SK-N-SH (cell line): ENCODE results near the gene SPATA12. TPM values are rescaled to one million over a fixed set of nuclear protein-coding genes. Genes with fewer than 3 reads are reported as not detected.
A peak's percentile ranks its signal among the peaks of the same experiment; 100 is the strongest.

Experiments
- CTCF ChIA-PET: fragments of 300-600, 350-600 bp; formaldehyde crosslinking; extraction: SDS; loops from one replicate; lab custom pipeline; 2021; lab: Yijun Ruan, JAX
- POLR2A ChIA-PET: fragments of 350-600 bp; sonication (Branson Sonifier 250); formaldehyde crosslinking; extraction: SDS; loops from one replicate; lab custom pipeline; 2020; ENCODE audit warnings: antibody characterized with exemption, inconsistent platforms; lab: Yijun Ruan, JAX
- DNase-seq: peaks from one replicate; pipeline ENCODE4 v3.0.0; 2012
- H2AFZ ChIP-seq: fragments of 200-600 bp; sonication (generic); 2 replicates; pipeline ENCODE4 v1.8.1; 2016; ENCODE audit warnings: antibody characterized with exemption, mild to moderate bottlenecking, low read depth
- H3F3A ChIP-seq: fragments of 200-600 bp; sonication (generic); replicated peaks from 2 replicates; pipeline ENCODE3; 2016; ENCODE audit warnings: antibody characterized with exemption, mild to moderate bottlenecking; ENCODE audit not compliant: insufficient read depth
- H3K27ac ChIP-seq, 2 experiments: fragments of 200-500 bp in 1 of 2; fragments of 200-600 bp in 1 of 2; sonication (Bioruptor generic) in 1 of 2; sonication (generic), shearing (Covaris generic) in 1 of 2; 2 replicates each; pipeline versions ENCODE4 v1.5.1 to v1.6.1; 2014 to 2016; ENCODE audit warnings: low read depth in 2 of 2, inconsistent platforms in 1 of 2, low read length in 1 of 2, mild to moderate bottlenecking in 1 of 2, mixed read lengths in 1 of 2
- H3K27me3 ChIP-seq: fragments of 200-600 bp; sonication (generic), shearing (Covaris generic); 2 replicates; pipeline ENCODE4 v1.6.1; 2016; ENCODE audit warnings: mixed run types; ENCODE audit not compliant: insufficient read depth
- H3K36me3 ChIP-seq, 2 experiments: fragments of 200-500 bp in 1 of 2; fragments of 200-600 bp in 1 of 2; sonication (Bioruptor generic) in 1 of 2; sonication (generic) in 1 of 2; replicated peaks in 1 of 2; 2 replicates each; pipeline versions ENCODE3 to v1.5.1; 2014 to 2016; ENCODE audit warnings: low read length in 1 of 2, mild to moderate bottlenecking in 1 of 2; ENCODE audit not compliant: insufficient read depth in 2 of 2, control insufficient read depth in 1 of 2
- H3K4me1 ChIP-seq, 2 experiments: fragments of 200-500 bp in 1 of 2; fragments of 200-600 bp in 1 of 2; sonication (Bioruptor generic) in 1 of 2; sonication (generic), shearing (Covaris generic) in 1 of 2; 2 replicates each; pipeline versions ENCODE4 v1.5.1 to v1.6.1; 2014 to 2016; ENCODE audit warnings: low read depth in 1 of 2, low read length in 1 of 2, mixed run types in 1 of 2; ENCODE audit not compliant: insufficient read depth in 2 of 2, control insufficient read depth in 1 of 2
- H3K4me2 ChIP-seq: fragments of 200-600 bp; sonication (generic), shearing (Covaris generic); 2 replicates; pipeline ENCODE4 v1.6.1; 2017; ENCODE audit warnings: mixed run types
- H3K4me3 ChIP-seq, 2 experiments: fragments of 200-500 bp in 1 of 2; fragments of 200-600 bp in 1 of 2; sonication (Bioruptor generic) in 1 of 2; sonication (generic), shearing (Covaris generic) in 1 of 2; 2 replicates each; pipeline versions ENCODE4 v1.5.1 to v1.8.1; 2014 to 2016; ENCODE audit warnings: low read depth in 2 of 2, inconsistent platforms in 1 of 2, low read length in 1 of 2, mild to moderate bottlenecking in 1 of 2, mixed read lengths in 1 of 2, moderate library complexity in 1 of 2
- H3K79me2 ChIP-seq: fragments of 200-600 bp; sonication (generic); 2 replicates; pipeline ENCODE4 v1.8.1; 2017; ENCODE audit warnings: mild to moderate bottlenecking; ENCODE audit not compliant: insufficient read depth
- H3K9ac ChIP-seq: fragments of 200-600 bp; sonication (generic); 2 replicates; pipeline ENCODE4 v1.6.1; 2017; ENCODE audit warnings: mixed run types
- H3K9me2 ChIP-seq: fragments of 200-600 bp; sonication (generic); 2 replicates; pipeline ENCODE4 v1.6.1; 2017; ENCODE audit warnings: mixed run types
- H3K9me3 ChIP-seq: fragments of 200-600 bp; sonication (generic); 2 replicates; pipeline ENCODE4 v1.6.1; 2017; ENCODE audit warnings: mixed run types, mild to moderate bottlenecking, moderate library complexity
- H4K20me1 ChIP-seq: fragments of 200-600 bp; sonication (generic); 2 replicates; pipeline ENCODE4 v1.6.1; 2017; ENCODE audit warnings: mild to moderate bottlenecking, mixed run types; ENCODE audit not compliant: insufficient read depth
- IRF3 ChIP-seq: fragments of 150-350 bp; IDR thresholded peaks from 2 replicates; pipeline ENCODE4 v1.6.1; 2016; ENCODE audit warnings: mild to moderate bottlenecking, low read depth, low read length
- MEF2A ChIP-seq: IDR thresholded peaks from 2 replicates; pipeline ENCODE4 v1.4.0; 2012; ENCODE audit warnings: low read depth, borderline replicate concordance
- RFX5 ChIP-seq: IDR thresholded peaks from 2 replicates; pipeline ENCODE4 v1.6.1; 2012; ENCODE audit warnings: mild to moderate bottlenecking, improper control_type of control experiment, low read length
- TAF1 ChIP-seq: IDR thresholded peaks from 2 replicates; pipeline ENCODE4 v1.6.1; 2012; ENCODE audit warnings: low read depth, mild to moderate bottlenecking, low read length, moderate library complexity, borderline replicate concordance
- TCF12 ChIP-seq: IDR thresholded peaks from 2 replicates; pipeline ENCODE4 v1.4.0; 2012
- USF2 ChIP-seq: fragments of 150-350 bp; IDR thresholded peaks from 2 replicates; pipeline ENCODE4 v1.6.1; 2017; ENCODE audit warnings: antibody characterized with exemption, low read length, low read depth, borderline replicate concordance
- YY1 ChIP-seq: IDR thresholded peaks from 2 replicates; pipeline ENCODE4 v1.4.0; 2012; ENCODE audit warnings: low read depth, mild to moderate bottlenecking
- WGBS: methylation state at CpG from one replicate; pipeline ENCODE4 v1.1.6; 2017; ENCODE audit warnings: low lambda C conversion rate; 5-methylcytosine and 5-hydroxymethylcytosine counted together
- polyA plus RNA-seq, 3 experiments: library from polyadenylated mRNA; depleted of rRNA; stranded (reverse); fragments of >200 nt; gene quantifications; 2 replicates each; pipeline ENCODE4 v1.2.3, GENCODE V29; 2012
- TF ChIP-seq, protein P1 (sequence below): IDR thresholded peaks from 2 replicates; pipeline ENCODE4 v1.4.0; 2012; ENCODE audit warnings: low read depth, borderline replicate concordance

Gene SPATA12
- polyA plus RNA-seq, 1 of the 3 experiments (the other 2 are of a cell fraction), result 0.33 TPM

DNA sequence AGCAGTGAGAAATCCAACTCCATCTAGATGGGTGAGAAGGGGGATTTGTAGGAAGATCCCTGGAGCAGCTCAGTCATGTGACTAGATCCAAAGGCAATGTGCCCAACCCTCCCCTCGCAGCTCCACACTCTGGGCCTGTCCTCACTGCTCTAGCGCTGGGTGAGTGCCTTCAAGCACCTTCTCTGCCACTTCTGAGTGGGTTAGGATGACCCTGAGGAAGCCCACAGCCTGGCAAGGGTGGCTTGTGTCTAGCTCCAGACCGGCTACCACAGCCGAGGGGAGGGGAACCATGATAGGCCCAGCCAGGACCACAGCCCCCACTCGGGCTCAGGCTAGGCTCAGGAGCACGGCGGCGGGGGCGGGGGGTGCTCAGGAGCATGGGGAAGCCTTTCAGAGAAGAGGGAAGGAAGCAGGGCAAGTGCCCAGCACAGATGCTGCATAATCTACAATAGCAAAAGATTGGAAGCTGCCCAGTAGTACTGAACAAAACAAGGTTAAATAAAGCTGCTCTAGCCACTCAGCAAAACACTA, 1.7 kb downstream of the SPATA12 start:
- Histone ChIP-seq H3K4me2 (no peak overlapping the region), H3K4me1 (no peaks in the 10 kb centered on the region; a peak in 1 of 4 replicates), H3K4me3 (no peak overlapping the region), H3K9me3 (no peaks in the 10 kb centered on the region), H3K27me3 (no peaks in the 10 kb centered on the region), H2AFZ (no peak overlapping the region), H4K20me1 (no peaks in the 10 kb centered on the region), H3K79me2 (no peaks in the 10 kb centered on the region), H3K27ac (0 out of 4 replicates have a peak overlapping the region, but pooled peaks of 1 of the 2 experiments have one; percentile 13), H3K9ac (no peak overlapping the region), H3K36me3 (no peaks in the 10 kb centered on the region), H3F3A (peaks cover 4% of the 10 kb centered on the region), H3K9me2 (no peaks in the 10 kb centered on the region)
- no peak for DNase-seq
- POLR2A ChIA-PET, result no interaction called here
- 95% methylated on average over 5 of the region's 9 CpGs for WGBS
- CTCF ChIA-PET, result no interaction called here
- TF ChIP-seq RFX5, result no peak
- TF ChIP-seq, protein P1, sequence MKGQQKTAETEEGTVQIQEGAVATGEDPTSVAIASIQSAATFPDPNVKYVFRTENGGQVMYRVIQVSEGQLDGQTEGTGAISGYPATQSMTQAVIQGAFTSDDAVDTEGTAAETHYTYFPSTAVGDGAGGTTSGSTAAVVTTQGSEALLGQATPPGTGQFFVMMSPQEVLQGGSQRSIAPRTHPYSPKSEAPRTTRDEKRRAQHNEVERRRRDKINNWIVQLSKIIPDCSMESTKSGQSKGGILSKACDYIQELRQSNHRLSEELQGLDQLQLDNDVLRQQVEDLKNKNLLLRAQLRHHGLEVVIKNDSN, result peak; percentile 27; the same call in 1 of the 2 replicates

DNA sequence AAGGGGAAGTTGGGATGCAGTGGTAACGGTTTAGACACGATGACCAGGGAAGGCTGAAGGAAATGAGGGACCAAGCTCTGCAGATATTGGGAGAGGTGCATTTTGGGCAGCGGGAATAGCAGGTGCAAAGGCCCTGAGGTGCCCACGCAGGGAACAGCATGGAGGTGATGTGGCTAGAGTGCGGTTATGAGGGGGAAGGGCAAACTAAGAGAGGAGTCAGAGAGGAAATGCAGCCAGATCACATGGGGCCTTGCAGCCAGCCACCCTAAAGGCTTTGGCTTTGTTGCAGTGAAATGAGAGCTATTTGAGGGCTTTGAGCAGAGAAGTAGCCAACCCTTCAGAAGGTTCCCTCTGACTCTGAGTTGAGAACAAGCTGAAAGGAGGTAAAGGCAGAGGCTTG, 2.6 kb downstream of the SPATA12 start:
- H3K27ac ChIP-seq, result no peak overlapping the region
- no peak for DNase-seq
- no peak overlapping the region for H3K4me3 ChIP-seq
- no peaks in the 10 kb centered on the region for H3K79me2 ChIP-seq
- H3K36me3 ChIP-seq, result no peaks in the 10 kb centered on the region
- no peaks in the 10 kb centered on the region for H3K27me3 ChIP-seq
- H3K9me2 ChIP-seq, result no peaks in the 10 kb centered on the region
- 94% methylated on average over 5 of the region's 5 CpGs for WGBS
- TF ChIP-seq MEF2A (no peak), USF2 (no peak), RFX5 (no peak), TAF1 (no peak), YY1 (no peak), TCF12 (no peak), IRF3 (no peak)
- TF ChIP-seq, protein P1, result no peak
- H3K4me1 ChIP-seq, result peaks cover 0 to under 1% of the 10 kb centered on the region in 2 experiments; a peak in 1 of 4 replicates
- no peak overlapping the region for H3K4me2 ChIP-seq
- ChIA-PET POLR2A (interaction anchor here (0.6 kb wide), 1 partner anchor 8 kb away, joined by 3 read pairs; no protein-coding TSS in a partner anchor), CTCF (interaction anchor here (1.9 kb wide), 1 partner anchor 16 kb away, joined by 4 read pairs; no protein-coding TSS in a partner anchor)
- H3K9ac ChIP-seq, result no peak overlapping the region
- no peaks in the 10 kb centered on the region for H3K9me3 ChIP-seq
- peaks cover 4% of the 10 kb centered on the region for H3F3A ChIP-seq
- no peak overlapping the region for H2AFZ ChIP-seq
- no peaks in the 10 kb centered on the region for H4K20me1 ChIP-seq
